ENCODE results near the gene KRTAP10-1.

DNA sequence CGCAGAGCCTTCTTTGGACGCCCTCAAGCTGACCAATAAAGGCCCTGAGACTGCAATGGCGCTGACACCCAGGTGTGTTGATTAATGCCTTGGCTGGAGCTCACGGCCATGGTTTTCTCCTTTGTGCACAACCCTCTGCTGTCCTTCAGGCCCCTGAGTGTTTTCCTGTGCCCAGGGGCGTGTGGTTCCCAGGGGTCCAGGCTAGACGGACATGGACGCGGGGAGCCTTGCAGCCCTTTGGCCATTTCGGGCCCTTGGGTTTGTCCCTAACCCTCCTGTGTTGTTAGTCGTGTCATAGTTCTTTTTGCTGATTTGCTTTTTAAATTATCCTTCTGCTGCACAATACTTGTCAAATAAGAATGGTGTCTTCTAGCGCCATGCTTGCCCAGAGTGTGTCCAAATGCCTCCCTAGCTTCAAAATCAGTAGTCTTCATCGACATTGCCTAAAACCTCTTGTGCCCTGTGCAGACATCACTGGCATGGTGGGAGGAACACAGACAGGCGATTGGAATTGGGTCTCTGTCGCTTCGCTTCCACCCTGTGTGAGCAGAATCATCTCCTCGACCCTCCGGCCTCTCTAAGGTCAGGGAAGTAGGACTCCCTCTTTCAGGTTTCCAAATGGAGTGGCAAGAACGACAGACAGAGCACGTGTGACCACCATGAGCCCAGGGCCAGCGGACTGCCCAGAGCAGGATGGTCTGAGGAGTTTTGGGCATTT, 35.5 kb upstream of the KRTAP10-1 start:
- TF ChIP-seq, protein P1, sequence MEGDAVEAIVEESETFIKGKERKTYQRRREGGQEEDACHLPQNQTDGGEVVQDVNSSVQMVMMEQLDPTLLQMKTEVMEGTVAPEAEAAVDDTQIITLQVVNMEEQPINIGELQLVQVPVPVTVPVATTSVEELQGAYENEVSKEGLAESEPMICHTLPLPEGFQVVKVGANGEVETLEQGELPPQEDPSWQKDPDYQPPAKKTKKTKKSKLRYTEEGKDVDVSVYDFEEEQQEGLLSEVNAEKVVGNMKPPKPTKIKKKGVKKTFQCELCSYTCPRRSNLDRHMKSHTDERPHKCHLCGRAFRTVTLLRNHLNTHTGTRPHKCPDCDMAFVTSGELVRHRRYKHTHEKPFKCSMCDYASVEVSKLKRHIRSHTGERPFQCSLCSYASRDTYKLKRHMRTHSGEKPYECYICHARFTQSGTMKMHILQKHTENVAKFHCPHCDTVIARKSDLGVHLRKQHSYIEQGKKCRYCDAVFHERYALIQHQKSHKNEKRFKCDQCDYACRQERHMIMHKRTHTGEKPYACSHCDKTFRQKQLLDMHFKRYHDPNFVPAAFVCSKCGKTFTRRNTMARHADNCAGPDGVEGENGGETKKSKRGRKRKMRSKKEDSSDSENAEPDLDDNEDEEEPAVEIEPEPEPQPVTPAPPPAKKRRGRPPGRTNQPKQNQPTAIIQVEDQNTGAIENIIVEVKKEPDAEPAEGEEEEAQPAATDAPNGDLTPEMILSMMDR (IDR thresholded peaks at IDR 0.05; ENCODE audit: borderline replicate concordance, extremely low read depth, low read length, poor library complexity, severe bottlenecking), result no peak
- no peak for TF ChIP-seq EZH2 (IDR thresholded peaks at IDR 0.05; ENCODE audit: borderline replicate concordance, low read depth, low read length, severe bottlenecking)

Measured in DND-41 (cell line).